Neural progenitor cell (in vitro differentiated cells): ENCODE data around the gene AUTS2.

Source experiments
- CTCF ChIP-seq: fragments of 200-600 bp; sonication (generic); IDR thresholded peaks from 2 replicates; pipeline ENCODE4 v1.5.1; 2017; ENCODE audit warnings: antibody characterized with exemption, mild to moderate bottlenecking
- EZH2 ChIP-seq: fragments of 200-600 bp; sonication (generic); IDR thresholded peaks from 2 replicates; pipeline ENCODE4 v1.6.1; 2017; ENCODE audit warnings: antibody characterized with exemption, mild to moderate bottlenecking, moderate library complexity

- TF ChIP-seq CTCF (no peak), EZH2 (no peak)
These were observed 140.9 kb downstream of the AUTS2 start for GRCh38 chr7:69739190-69739589.
